NT2/D1 (cell line): ENCODE data around the gene AS3MT.

Experiments used
- DNase-seq: peaks from one replicate; pipeline ENCODE4 v3.0.0-alpha.2; 2011; ENCODE audit warnings: low read depth, low spot score
- H3K27me3 ChIP-seq: 2 replicates; pipeline ENCODE4 v1.6.0; 2011; ENCODE audit warnings: mild to moderate bottlenecking; ENCODE audit not compliant: insufficient read length, insufficient read depth
- H3K36me3 ChIP-seq: 2 replicates; pipeline ENCODE4 v1.6.1; 2011; ENCODE audit warnings: mild to moderate bottlenecking, low read length, mixed read lengths; ENCODE audit not compliant: insufficient read depth, insufficient read length
- H3K4me1 ChIP-seq: 2 replicates; pipeline ENCODE4 v1.5.1; 2011; ENCODE audit not compliant: insufficient read depth, insufficient read length
- H3K4me3 ChIP-seq: 2 replicates; pipeline ENCODE4 v1.5.1; 2011; ENCODE audit warnings: low read depth; ENCODE audit not compliant: insufficient read length
- H3K9ac ChIP-seq: 2 replicates; pipeline ENCODE4 v1.6.0; 2011; ENCODE audit warnings: low read depth; ENCODE audit not compliant: insufficient read length
- H3K9me3 ChIP-seq: 2 replicates; pipeline ENCODE4 v1.5.1; 2011; ENCODE audit warnings: mild to moderate bottlenecking, low read length; ENCODE audit not compliant: insufficient read depth
- SUZ12 ChIP-seq: IDR thresholded peaks from 2 replicates; pipeline ENCODE4 v1.6.1; 2011; ENCODE audit not compliant: insufficient read length, insufficient read depth; ENCODE audit errors: extremely low read depth
- YY1 ChIP-seq: IDR thresholded peaks from 2 replicates; pipeline ENCODE4 v1.6.1; 2011; ENCODE audit not compliant: insufficient read length, insufficient read depth
- ZNF274 ChIP-seq: IDR thresholded peaks from 2 replicates; pipeline ENCODE4 v1.6.1; 2011; ENCODE audit warnings: mild to moderate bottlenecking, low read depth, low read length

AS3MT gene

GRCh38 chr10:102948786-102949185 lies 79.5 kb downstream of the AS3MT start:
- DNase-seq: no peak
- no peaks in the 10 kb centered on the region for H3K27me3 ChIP-seq
- no peak overlapping the region for H3K4me3 ChIP-seq
- no peaks in the 10 kb centered on the region for H3K36me3 ChIP-seq
- no peaks in the 10 kb centered on the region for H3K9me3 ChIP-seq
- no peaks in the 10 kb centered on the region for H3K4me1 ChIP-seq
- no peak for TF ChIP-seq YY1
- TF ChIP-seq SUZ12: no peak
- TF ChIP-seq ZNF274: no peak
- H3K9ac ChIP-seq: no peak overlapping the region

GRCh38 chr10:102949916-102950315 lies 80.6 kb downstream of the AS3MT start:
- no peak for TF ChIP-seq ZNF274
- TF ChIP-seq SUZ12: no peak
- TF ChIP-seq YY1: no peak
- Histone ChIP-seq H3K4me1 (no peaks in the 10 kb centered on the region), H3K9me3 (no peaks in the 10 kb centered on the region), H3K4me3 (no peak overlapping the region), H3K36me3 (no peaks in the 10 kb centered on the region), H3K9ac (no peak overlapping the region), H3K27me3 (no peaks in the 10 kb centered on the region)
- no peak for DNase-seq

DNA sequence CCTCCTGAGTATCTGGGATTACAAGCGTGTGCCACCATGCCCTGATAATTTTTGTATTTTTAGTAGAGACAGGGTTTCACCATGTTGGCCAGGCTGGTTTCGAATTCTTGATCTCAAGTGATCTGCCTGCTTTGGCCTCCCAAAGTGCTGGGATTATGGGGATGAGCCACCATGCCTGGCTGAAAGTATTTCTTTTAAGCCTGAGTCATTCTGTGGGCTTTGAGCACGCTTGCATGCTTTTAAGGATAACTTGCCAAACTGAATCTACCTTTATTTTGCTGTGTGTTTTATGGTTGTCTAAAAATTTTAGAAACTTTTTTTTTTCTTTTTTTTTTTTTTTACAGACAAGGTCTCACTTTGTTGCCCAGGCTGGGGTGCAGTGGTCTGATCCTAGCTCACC lies 82.0 kb downstream of the AS3MT start:
- TF ChIP-seq ZNF274 (no peak), SUZ12 (no peak), YY1 (no peak)
- Histone ChIP-seq H3K4me1 (no peaks in the 10 kb centered on the region), H3K4me3 (no peak overlapping the region), H3K27me3 (no peaks in the 10 kb centered on the region), H3K9me3 (no peaks in the 10 kb centered on the region), H3K36me3 (no peaks in the 10 kb centered on the region), H3K9ac (no peak overlapping the region)
- no peak for DNase-seq
